OCI-LY7 (cell line): Measurements from ENCODE around the gene MSANTD2. TPM values are rescaled to one million over a fixed set of nuclear protein-coding genes. Genes with fewer than 3 reads are reported as not detected.

Experiments
- BruUV-seq: library from RNA; stranded (reverse); fragments of 400-500 nt; replicated peaks from 2 replicates; lab custom pipeline; 2021; lab: Mats Ljungman, UMichigan
- CTCF ChIA-PET: fragments of 300-600 bp; sonication (Branson Sonifier 250); formaldehyde crosslinking; loops from one replicate; lab custom pipeline; 2022; ENCODE audit warnings: antibody characterized with exemption; ENCODE audit not compliant: unreplicated experiment; lab: Charles Lee
- POLR2A ChIA-PET: fragments of 300-600 bp; sonication (Branson Sonifier 250); formaldehyde crosslinking; loops from one replicate; lab custom pipeline; 2022; ENCODE audit warnings: antibody characterized with exemption; lab: Charles Lee
- DNase-seq: peaks from one replicate; pipeline ENCODE4 v3.0.0-alpha.2; 2015; ENCODE audit warnings: low spot score
- H2AFZ ChIP-seq: fragments of 200-600 bp; sonication (generic), shearing (Covaris generic); 2 replicates; pipeline ENCODE4 v1.6.1; 2014; ENCODE audit warnings: mild to moderate bottlenecking, antibody characterized with exemption, low read length, moderate library complexity
- H3K27ac ChIP-seq: fragments of 200-600 bp; sonication (generic); 2 replicates; pipeline ENCODE4 v1.5.1; 2014; ENCODE audit warnings: mixed run types, low read depth, mild to moderate bottlenecking, moderate library complexity, low read length, inconsistent platforms; ENCODE audit not compliant: poor library complexity, severe bottlenecking
- H3K36me3 ChIP-seq: fragments of 200-600 bp; sonication (generic); 2 replicates; pipeline ENCODE4 v1.6.1; 2014; ENCODE audit warnings: mild to moderate bottlenecking, antibody characterized with exemption, low read length, moderate library complexity, mixed read lengths; ENCODE audit not compliant: insufficient read depth
- H3K4me1 ChIP-seq: fragments of 200-600 bp; sonication (generic); 2 replicates; pipeline ENCODE4 v1.5.1; 2014; ENCODE audit warnings: mild to moderate bottlenecking, low read length; ENCODE audit not compliant: insufficient read depth, poor library complexity, severe bottlenecking
- H3K4me2 ChIP-seq: fragments of 200-600 bp; sonication (generic); 2 replicates; pipeline ENCODE4 v1.6.1; 2014; ENCODE audit warnings: mild to moderate bottlenecking, low read length
- H3K4me3 ChIP-seq: fragments of 200-600 bp; sonication (generic); 2 replicates; pipeline ENCODE4 v1.5.1; 2014; ENCODE audit warnings: mild to moderate bottlenecking, low read depth, low read length; ENCODE audit not compliant: poor library complexity, severe bottlenecking
- H3K79me2 ChIP-seq: fragments of 200-600 bp; sonication (generic); 2 replicates; pipeline ENCODE4 v1.6.1; 2016; ENCODE audit warnings: low read depth, mild to moderate bottlenecking, low read length, moderate library complexity, mixed read lengths; ENCODE audit not compliant: insufficient read depth
- H3K9me2 ChIP-seq: fragments of 200-600 bp; sonication (generic); 2 replicates; pipeline ENCODE4 v1.6.1; 2016; ENCODE audit warnings: mild to moderate bottlenecking, low read length, mixed read lengths; ENCODE audit not compliant: insufficient read depth
- H3K9me3 ChIP-seq: fragments of 200-600 bp; sonication (generic); 2 replicates; pipeline ENCODE4 v1.6.1; 2014; ENCODE audit warnings: mild to moderate bottlenecking, mixed run types, low read length, mixed read lengths
- H4K20me1 ChIP-seq: fragments of 200-600 bp; sonication (generic); 2 replicates; pipeline ENCODE4 v1.6.1; 2014; ENCODE audit warnings: mild to moderate bottlenecking, antibody characterized with exemption, low read length, moderate library complexity, mixed read lengths; ENCODE audit not compliant: insufficient read depth
- EZH2phosphoT487 ChIP-seq: fragments of 200-600 bp; sonication (generic); IDR thresholded peaks from 2 replicates; pipeline ENCODE4 v1.6.1; 2018; ENCODE audit warnings: low read depth, borderline replicate concordance, mild to moderate bottlenecking, mixed run types, antibody characterized with exemption, low read length, moderate library complexity, mixed read lengths
- intact Hi-C: fragments of 100-400 bp; cut with micrococcal nuclease; formaldehyde crosslinking; loops from one replicate; pipeline ENCODE4 v1.10.0; 2022; ENCODE audit not compliant: unreplicated experiment
- total RNA-seq, 2 experiments: library from RNA; depleted of rRNA in 1 of 2; stranded (reverse); fragments of >200 nt in 1 of 2; shearing (Covaris generic) in 1 of 2; gene quantifications; 2 replicates each; pipeline ENCODE4 v1.2.3, GENCODE V29; 2014 to 2022
- TF ChIP-seq, protein P1 (sequence below): fragments of 200-600 bp; sonication (generic); conservative IDR thresholded peaks from 2 replicates; pipeline ENCODE4 v1.5.1; 2014; ENCODE audit warnings: mild to moderate bottlenecking, antibody characterized with exemption, low read length, moderate library complexity, mixed read lengths

The MSANTD2 gene
- total RNA-seq, 2 experiments from 2014 or later: 22.1 to 23.4 TPM

DNA sequence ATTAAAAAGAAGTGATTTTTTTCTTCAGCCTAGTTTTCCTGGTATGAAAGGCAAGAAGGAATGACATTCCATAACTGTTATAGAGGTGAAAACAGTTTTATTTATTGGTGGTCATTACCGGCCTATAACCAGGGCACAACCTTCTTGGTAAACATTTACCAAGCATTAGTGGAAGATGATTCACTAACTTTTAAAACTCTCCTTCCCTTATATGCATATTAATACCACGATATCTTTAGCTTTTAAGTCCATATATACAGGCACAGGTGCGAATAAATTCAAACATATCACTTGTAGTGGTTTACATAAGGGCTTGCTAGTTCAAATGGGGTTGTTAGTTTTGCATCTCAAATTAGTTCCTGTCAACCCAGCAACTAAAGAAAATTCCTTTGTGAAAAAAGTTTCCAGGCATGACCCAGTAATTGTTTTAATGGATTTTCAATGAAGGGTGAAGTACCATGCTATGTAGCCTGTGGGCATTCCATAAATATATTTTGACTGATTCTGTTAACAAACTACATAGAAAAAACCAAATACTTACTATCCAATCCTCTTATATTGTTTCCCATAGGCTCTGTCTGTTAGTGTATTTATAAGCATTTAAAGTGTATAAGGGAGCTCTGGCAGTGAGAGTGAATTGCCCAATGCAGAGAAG, 34.4 kb upstream of the MSANTD2 start:
- Histone ChIP-seq H3K79me2 (no peaks in the 10 kb centered on the region), H3K9me3 (no peaks in the 10 kb centered on the region), H3K4me1 (peaks cover 30% of the 10 kb centered on the region), H3K4me3 (no peak overlapping the region), H2AFZ (peak overlapping the region; percentile 40; the same call in 1 of the 2 replicates), H4K20me1 (no peaks in the 10 kb centered on the region), H3K27ac (no peak overlapping the region), H3K9me2 (no peaks in the 10 kb centered on the region), H3K4me2 (peak overlapping the region; percentile 7), H3K36me3 (no peaks in the 10 kb centered on the region)
- intact Hi-C loops: loop anchor here (5.0 kb wide), 2 partner anchors 87 to 308 kb away; no protein-coding TSS in a partner anchor
- TF ChIP-seq EZH2phosphoT487: no peak
- TF ChIP-seq, protein P1, sequence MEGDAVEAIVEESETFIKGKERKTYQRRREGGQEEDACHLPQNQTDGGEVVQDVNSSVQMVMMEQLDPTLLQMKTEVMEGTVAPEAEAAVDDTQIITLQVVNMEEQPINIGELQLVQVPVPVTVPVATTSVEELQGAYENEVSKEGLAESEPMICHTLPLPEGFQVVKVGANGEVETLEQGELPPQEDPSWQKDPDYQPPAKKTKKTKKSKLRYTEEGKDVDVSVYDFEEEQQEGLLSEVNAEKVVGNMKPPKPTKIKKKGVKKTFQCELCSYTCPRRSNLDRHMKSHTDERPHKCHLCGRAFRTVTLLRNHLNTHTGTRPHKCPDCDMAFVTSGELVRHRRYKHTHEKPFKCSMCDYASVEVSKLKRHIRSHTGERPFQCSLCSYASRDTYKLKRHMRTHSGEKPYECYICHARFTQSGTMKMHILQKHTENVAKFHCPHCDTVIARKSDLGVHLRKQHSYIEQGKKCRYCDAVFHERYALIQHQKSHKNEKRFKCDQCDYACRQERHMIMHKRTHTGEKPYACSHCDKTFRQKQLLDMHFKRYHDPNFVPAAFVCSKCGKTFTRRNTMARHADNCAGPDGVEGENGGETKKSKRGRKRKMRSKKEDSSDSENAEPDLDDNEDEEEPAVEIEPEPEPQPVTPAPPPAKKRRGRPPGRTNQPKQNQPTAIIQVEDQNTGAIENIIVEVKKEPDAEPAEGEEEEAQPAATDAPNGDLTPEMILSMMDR: no peak
- POLR2A ChIA-PET: interaction anchor here (0.6 to 2.0 kb wide), 4 partner anchors 12 to 752 kb away, joined by 3 to 6 read pairs (median 3); no protein-coding TSS in a partner anchor
- CTCF ChIA-PET: no interaction called here
- no TSS peak for BruUV-seq
- DNase-seq: no peak

DNA sequence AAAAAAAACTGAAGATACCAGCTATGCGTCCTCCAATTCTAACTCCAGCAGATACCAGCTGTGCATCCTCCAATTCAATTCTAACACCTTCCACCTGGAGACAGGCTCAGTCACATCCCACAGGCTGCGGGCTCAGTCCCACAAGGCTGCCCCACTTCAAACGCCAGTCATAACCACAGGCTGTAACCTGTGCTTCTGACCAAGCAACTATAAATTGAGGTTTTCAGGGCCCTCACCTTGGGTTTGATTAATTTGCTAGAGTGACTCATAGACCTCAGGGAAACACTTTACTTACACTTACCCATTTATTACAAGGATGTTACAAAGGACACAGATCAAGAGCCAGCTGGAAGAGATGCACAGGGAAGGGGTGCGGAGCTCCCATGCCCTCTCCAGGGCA, 32.4 kb upstream of the MSANTD2 start:
- no peaks in the 10 kb centered on the region for H4K20me1 ChIP-seq

More for the DNA sequence above, 32.4 kb upstream of the MSANTD2 start:
- BruUV-seq: no TSS peak
- Histone ChIP-seq H3K4me2 (no peak overlapping the region), H3K9me3 (no peaks in the 10 kb centered on the region), H3K9me2 (no peaks in the 10 kb centered on the region), H3K36me3 (no peaks in the 10 kb centered on the region), H3K4me1 (peaks cover 30% of the 10 kb centered on the region), H2AFZ (no peak overlapping the region), H3K27ac (no peak overlapping the region), H3K79me2 (no peaks in the 10 kb centered on the region), H3K4me3 (no peak overlapping the region)
- POLR2A ChIA-PET: interaction anchor here (0.9 to 2.2 kb wide), 3 partner anchors 31 to 47 kb away, joined by 3 to 9 read pairs (median 4); no protein-coding TSS in a partner anchor
- no peak for DNase-seq
- intact Hi-C loops: no loop called here
- CTCF ChIA-PET: no interaction called here
- TF ChIP-seq, protein P1: no peak
- no peak for TF ChIP-seq EZH2phosphoT487
